ENCODE measurements around the gene SLC6A1.

The SLC6A1 gene

GRCh38 chr3:10954740-10955139 lies 37.8 kb upstream of the SLC6A1 start:
- Histone ChIP-seq H3K27ac (replicated peaks) (no peak overlapping the region), H3K4me3 (replicated peaks; ENCODE audit: insufficient read depth, low read length) (no peak overlapping the region), H3K27me3 (ENCODE audit: insufficient read depth, poor library complexity, severe bottlenecking) (no peaks in the 10 kb centered on the region)
- TF ChIP-seq POLR2AphosphoS5 (IDR thresholded peaks at IDR 0.05; ENCODE audit: low read depth) = no peak
- no peak for TF ChIP-seq GABPA (IDR thresholded peaks at IDR 0.05; ENCODE audit: low read depth)
- TF ChIP-seq SPI1 (IDR thresholded peaks at IDR 0.05; ENCODE audit: borderline replicate concordance, low read depth) = no peak
- TF ChIP-seq REST (IDR thresholded peaks at IDR 0.05; ENCODE audit: insufficient replicate concordance, low read depth) = no peak
- TF ChIP-seq, protein P1, sequence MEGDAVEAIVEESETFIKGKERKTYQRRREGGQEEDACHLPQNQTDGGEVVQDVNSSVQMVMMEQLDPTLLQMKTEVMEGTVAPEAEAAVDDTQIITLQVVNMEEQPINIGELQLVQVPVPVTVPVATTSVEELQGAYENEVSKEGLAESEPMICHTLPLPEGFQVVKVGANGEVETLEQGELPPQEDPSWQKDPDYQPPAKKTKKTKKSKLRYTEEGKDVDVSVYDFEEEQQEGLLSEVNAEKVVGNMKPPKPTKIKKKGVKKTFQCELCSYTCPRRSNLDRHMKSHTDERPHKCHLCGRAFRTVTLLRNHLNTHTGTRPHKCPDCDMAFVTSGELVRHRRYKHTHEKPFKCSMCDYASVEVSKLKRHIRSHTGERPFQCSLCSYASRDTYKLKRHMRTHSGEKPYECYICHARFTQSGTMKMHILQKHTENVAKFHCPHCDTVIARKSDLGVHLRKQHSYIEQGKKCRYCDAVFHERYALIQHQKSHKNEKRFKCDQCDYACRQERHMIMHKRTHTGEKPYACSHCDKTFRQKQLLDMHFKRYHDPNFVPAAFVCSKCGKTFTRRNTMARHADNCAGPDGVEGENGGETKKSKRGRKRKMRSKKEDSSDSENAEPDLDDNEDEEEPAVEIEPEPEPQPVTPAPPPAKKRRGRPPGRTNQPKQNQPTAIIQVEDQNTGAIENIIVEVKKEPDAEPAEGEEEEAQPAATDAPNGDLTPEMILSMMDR (IDR thresholded peaks at IDR 0.05; ENCODE audit: insufficient read depth, low read length) = no peak
- DNase-seq (ENCODE audit: low read depth in 1 of 2, low spot score in 1 of 2) = no peak

DNA sequence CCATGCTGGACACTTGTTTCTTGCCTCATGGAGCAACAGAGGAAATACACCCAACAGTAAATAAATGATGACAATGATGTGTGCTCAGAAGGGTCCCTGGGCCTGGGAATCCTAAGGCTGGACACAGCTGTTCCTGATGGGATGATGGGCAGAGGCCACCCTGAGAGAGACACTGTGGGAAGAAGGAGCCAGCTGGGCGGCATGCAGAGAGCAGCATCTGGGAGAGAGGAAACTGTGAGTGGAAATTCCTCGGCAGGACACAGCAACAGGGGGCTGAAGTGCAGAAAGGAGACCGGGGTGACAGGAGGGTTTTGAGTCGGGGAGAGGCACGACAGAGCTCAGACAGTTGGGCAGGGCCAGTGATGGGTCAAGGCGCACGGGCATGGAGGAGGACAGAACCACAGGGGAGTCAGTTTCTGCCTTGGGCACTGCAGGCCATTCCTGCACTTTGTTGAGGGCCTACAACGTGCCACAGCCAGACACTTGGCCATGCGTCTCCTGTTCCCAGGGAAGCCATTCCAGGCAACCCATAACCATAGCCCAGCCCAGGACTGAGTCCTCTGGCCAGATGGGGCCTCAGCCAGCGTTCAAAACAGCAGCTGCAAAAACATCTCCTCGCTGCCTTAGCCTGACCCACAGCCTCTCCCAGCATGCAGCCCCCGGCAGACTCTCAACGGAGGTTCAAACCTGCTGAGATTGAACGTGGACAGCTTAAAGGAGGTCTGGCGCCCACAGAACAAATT lies 36.7 kb upstream of the SLC6A1 start:
- TF ChIP-seq REST (IDR thresholded peaks at IDR 0.05; ENCODE audit: insufficient replicate concordance, low read depth) = no peak
- TF ChIP-seq, protein P1 (IDR thresholded peaks at IDR 0.05; ENCODE audit: insufficient read depth, low read length) = no peak
- no peak for TF ChIP-seq POLR2AphosphoS5 (IDR thresholded peaks at IDR 0.05; ENCODE audit: low read depth)
- TF ChIP-seq GABPA (IDR thresholded peaks at IDR 0.05; ENCODE audit: low read depth) = no peak
- no peak for TF ChIP-seq SPI1 (IDR thresholded peaks at IDR 0.05; ENCODE audit: borderline replicate concordance, low read depth)
- Histone ChIP-seq H3K4me3 (replicated peaks; ENCODE audit: insufficient read depth, low read length) (no peak overlapping the region), H3K27me3 (ENCODE audit: insufficient read depth, poor library complexity, severe bottlenecking) (no peaks in the 10 kb centered on the region), H3K27ac (replicated peaks) (no peak overlapping the region)
- DNase-seq (ENCODE audit: low read depth in 1 of 2, low spot score in 1 of 2) = no peak

GRCh38 chr3:10956531-10956930 lies 36.0 kb upstream of the SLC6A1 start:
- Histone ChIP-seq H3K27me3 (ENCODE audit: insufficient read depth, poor library complexity, severe bottlenecking) (no peaks in the 10 kb centered on the region), H3K4me3 (replicated peaks; ENCODE audit: insufficient read depth, low read length) (no peak overlapping the region), H3K27ac (replicated peaks) (no peak overlapping the region)
- DNase-seq (ENCODE audit: low read depth in 1 of 2, low spot score in 1 of 2) = no peak
- no peak for TF ChIP-seq REST (IDR thresholded peaks at IDR 0.05; ENCODE audit: insufficient replicate concordance, low read depth)
- TF ChIP-seq, protein P1 (IDR thresholded peaks at IDR 0.05; ENCODE audit: insufficient read depth, low read length) = no peak

All from HL-60 (cell line).